MM.1S (cell line): Measurements from ENCODE around the gene SOWAHD.
"Not testable (repeated sequence)": the region's sequence is repeated elsewhere in the genome, so short reads cannot be mapped to it uniquely, and the experiment has no call there.

Experiments used
- CTCF ChIP-seq: fragments of 300-600 bp; sonication (generic); IDR thresholded peaks from 2 replicates; pipeline ENCODE4 v1.5.1; 2016; ENCODE audit warnings: antibody characterized with exemption, low read length, mixed read lengths
- EZH2 ChIP-seq: fragments of 300-600 bp; sonication (generic); optimal IDR thresholded peaks from 2 replicates; pipeline ENCODE3; 2017; ENCODE audit warnings: low read depth, mild to moderate bottlenecking, antibody characterized with exemption, low read length, mixed read lengths

DNA sequence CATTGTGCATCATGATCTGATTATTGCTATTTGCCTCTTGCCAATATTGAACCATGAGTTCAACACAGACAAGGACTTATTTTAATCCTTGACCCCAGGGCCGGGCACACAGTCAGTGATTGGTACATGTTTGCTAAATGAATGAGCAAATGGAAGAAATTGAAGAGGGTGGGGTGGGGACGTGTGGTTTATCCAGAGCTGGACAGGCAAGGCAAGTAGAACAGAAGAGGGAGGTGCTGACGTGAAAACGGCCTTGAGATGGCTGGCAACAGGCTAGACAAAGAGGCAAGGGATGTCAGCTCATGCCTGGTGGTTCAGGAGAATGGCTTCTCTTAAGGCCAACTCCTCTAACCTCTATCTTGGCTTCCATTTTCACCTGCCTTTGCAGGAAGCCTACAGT, 50.1 kb downstream of the SOWAHD start:
- TF ChIP-seq CTCF, EZH2: not testable (repeated sequence)
